Liver (tissue), 3 donors: ENCODE results near the gene USH2A.

Experiments used
- JUND ChIP-seq, 2 donors: IDR thresholded peaks; 2 replicates each; pipeline ENCODE4 v1.6.1; 2016; ENCODE audit warnings: antibody characterized with exemption in 2 of 2
- RAD21 ChIP-seq, 2 donors: IDR thresholded peaks; 2 replicates each; pipeline ENCODE4 v1.6.1; 2016; ENCODE audit warnings: antibody characterized with exemption in 2 of 2, mild to moderate bottlenecking in 2 of 2
- RXRA ChIP-seq, 2 donors: IDR thresholded peaks; 2 replicates each; pipeline ENCODE4 v1.6.1; 2017 to 2018; ENCODE audit warnings: antibody characterized with exemption in 2 of 2, mild to moderate bottlenecking in 1 of 2
- TF ChIP-seq, protein P1 (sequence below): fragments of 150-350 bp; IDR thresholded peaks from 2 replicates; pipeline ENCODE4 v1.5.1; 2017; ENCODE audit warnings: improper control_type of control experiment, low read depth, low read length; ENCODE audit not compliant: missing input control
- TF ChIP-seq, protein P2 (sequence below): IDR thresholded peaks from 2 replicates; pipeline ENCODE4 v1.6.1; 2016; ENCODE audit warnings: antibody characterized with exemption, mild to moderate bottlenecking
- donor health status: healthy.
- donor health status: healthy.

GRCh38 chr1:215895893-215896292 lies 527.4 kb downstream of the USH2A start:
- TF ChIP-seq, protein P1, sequence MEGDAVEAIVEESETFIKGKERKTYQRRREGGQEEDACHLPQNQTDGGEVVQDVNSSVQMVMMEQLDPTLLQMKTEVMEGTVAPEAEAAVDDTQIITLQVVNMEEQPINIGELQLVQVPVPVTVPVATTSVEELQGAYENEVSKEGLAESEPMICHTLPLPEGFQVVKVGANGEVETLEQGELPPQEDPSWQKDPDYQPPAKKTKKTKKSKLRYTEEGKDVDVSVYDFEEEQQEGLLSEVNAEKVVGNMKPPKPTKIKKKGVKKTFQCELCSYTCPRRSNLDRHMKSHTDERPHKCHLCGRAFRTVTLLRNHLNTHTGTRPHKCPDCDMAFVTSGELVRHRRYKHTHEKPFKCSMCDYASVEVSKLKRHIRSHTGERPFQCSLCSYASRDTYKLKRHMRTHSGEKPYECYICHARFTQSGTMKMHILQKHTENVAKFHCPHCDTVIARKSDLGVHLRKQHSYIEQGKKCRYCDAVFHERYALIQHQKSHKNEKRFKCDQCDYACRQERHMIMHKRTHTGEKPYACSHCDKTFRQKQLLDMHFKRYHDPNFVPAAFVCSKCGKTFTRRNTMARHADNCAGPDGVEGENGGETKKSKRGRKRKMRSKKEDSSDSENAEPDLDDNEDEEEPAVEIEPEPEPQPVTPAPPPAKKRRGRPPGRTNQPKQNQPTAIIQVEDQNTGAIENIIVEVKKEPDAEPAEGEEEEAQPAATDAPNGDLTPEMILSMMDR, result no peak
- TF ChIP-seq RAD21 (IDR thresholded peaks at IDR 0.05) (no peak), RXRA (IDR thresholded peaks at IDR 0.05) (no peak), JUND (IDR thresholded peaks at IDR 0.05) (no peak)
- TF ChIP-seq, protein P2, sequence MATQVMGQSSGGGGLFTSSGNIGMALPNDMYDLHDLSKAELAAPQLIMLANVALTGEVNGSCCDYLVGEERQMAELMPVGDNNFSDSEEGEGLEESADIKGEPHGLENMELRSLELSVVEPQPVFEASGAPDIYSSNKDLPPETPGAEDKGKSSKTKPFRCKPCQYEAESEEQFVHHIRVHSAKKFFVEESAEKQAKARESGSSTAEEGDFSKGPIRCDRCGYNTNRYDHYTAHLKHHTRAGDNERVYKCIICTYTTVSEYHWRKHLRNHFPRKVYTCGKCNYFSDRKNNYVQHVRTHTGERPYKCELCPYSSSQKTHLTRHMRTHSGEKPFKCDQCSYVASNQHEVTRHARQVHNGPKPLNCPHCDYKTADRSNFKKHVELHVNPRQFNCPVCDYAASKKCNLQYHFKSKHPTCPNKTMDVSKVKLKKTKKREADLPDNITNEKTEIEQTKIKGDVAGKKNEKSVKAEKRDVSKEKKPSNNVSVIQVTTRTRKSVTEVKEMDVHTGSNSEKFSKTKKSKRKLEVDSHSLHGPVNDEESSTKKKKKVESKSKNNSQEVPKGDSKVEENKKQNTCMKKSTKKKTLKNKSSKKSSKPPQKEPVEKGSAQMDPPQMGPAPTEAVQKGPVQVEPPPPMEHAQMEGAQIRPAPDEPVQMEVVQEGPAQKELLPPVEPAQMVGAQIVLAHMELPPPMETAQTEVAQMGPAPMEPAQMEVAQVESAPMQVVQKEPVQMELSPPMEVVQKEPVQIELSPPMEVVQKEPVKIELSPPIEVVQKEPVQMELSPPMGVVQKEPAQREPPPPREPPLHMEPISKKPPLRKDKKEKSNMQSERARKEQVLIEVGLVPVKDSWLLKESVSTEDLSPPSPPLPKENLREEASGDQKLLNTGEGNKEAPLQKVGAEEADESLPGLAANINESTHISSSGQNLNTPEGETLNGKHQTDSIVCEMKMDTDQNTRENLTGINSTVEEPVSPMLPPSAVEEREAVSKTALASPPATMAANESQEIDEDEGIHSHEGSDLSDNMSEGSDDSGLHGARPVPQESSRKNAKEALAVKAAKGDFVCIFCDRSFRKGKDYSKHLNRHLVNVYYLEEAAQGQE, result no peak
